ENCODE measurements around the gene PPARGC1A.

- TF ChIP-seq, protein P1, sequence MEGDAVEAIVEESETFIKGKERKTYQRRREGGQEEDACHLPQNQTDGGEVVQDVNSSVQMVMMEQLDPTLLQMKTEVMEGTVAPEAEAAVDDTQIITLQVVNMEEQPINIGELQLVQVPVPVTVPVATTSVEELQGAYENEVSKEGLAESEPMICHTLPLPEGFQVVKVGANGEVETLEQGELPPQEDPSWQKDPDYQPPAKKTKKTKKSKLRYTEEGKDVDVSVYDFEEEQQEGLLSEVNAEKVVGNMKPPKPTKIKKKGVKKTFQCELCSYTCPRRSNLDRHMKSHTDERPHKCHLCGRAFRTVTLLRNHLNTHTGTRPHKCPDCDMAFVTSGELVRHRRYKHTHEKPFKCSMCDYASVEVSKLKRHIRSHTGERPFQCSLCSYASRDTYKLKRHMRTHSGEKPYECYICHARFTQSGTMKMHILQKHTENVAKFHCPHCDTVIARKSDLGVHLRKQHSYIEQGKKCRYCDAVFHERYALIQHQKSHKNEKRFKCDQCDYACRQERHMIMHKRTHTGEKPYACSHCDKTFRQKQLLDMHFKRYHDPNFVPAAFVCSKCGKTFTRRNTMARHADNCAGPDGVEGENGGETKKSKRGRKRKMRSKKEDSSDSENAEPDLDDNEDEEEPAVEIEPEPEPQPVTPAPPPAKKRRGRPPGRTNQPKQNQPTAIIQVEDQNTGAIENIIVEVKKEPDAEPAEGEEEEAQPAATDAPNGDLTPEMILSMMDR (IDR thresholded peaks at IDR 0.05), result no peak
- TF ChIP-seq EZH2 (IDR thresholded peaks at IDR 0.05; ENCODE audit: borderline replicate concordance, insufficient read depth, low read depth, low read length, poor library complexity, severe bottlenecking), result no peak
Observed at GRCh38 chr4:23782778-23783437, 106.9 kb downstream of the PPARGC1A start.

Data from B cell (primary cell).